GM18526 (cell line): ENCODE measurements around the gene ZNF580.
A peak's percentile ranks its signal among the peaks of the same experiment; 100 is the strongest.

ENCODE experiments used
- POLR2A ChIP-seq: IDR thresholded peaks from 3 replicates; pipeline ENCODE4 v1.6.1; 2011; ENCODE audit not compliant: insufficient read length; ENCODE audit errors: extremely low read depth

ZNF580 gene

DNA sequence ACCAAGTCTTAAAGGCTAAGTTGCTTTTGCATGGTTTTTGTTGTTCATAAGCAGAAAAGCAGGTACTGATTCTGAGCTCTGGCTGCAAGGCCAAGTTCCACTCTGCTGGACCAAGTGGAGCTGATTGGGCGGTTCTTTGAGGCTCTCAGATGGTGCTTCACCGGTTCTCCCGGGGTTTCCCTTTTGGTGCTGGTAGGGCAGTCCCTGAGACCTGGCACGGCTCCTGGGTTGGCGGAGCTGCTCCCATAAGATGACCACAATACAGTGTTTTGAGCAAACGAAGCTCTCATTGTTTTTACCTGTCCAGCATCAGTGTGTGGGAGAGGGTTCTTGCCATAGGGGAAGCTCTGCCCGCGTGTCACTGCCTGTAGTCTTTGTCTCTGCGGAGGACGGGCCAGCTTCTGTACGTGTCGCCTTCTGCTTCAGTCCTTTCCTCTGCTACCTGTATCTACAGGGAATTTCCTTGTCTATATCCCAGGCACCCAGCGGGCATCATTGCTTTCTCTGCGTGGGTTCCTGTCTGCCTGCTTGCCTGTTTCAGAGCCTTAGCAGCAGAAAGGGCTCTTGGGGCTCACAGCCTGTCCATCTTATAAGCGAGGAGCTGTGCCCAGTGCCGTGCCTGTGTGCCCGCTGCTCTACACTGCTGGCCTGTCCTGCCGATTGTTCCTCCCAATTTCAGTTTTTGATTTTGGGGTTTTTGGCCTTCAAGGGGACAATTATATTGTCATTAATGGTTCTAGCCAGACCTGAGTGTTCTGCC, 16.4 kb downstream of the ZNF580 start:
- no peak for TF ChIP-seq POLR2A

DNA sequence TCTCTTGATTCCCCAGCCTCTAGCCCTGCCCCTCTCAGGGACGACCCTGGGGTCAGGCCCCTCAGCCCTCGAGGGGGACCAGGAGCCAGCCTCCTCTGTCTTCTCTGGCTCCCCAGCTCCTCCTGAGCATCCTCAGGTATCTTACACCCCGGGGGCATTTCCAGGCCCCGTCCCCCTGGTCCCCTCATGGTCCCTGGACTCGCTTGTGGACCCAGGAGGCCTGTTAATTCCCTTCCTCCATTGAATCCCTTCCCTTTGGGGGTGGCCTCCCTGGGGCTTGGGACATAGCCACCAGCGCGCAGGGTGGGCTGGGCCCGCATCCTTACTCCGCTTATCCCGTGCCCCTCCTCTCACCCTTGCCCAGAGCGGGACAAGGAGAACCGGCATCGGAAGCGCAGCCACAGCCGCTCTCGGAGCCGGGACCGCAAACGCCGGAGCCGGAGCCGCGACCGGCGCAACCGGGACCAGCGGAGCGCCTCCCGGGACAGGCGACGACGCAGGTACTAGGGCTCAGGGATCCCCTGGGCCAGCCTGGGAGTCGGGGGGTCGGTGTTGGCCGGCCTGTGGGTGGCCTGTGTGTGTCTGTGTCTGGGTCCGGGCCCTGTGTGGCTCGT, 18.2 kb downstream of the ZNF580 start:
- TF ChIP-seq POLR2A: no peak

DNA sequence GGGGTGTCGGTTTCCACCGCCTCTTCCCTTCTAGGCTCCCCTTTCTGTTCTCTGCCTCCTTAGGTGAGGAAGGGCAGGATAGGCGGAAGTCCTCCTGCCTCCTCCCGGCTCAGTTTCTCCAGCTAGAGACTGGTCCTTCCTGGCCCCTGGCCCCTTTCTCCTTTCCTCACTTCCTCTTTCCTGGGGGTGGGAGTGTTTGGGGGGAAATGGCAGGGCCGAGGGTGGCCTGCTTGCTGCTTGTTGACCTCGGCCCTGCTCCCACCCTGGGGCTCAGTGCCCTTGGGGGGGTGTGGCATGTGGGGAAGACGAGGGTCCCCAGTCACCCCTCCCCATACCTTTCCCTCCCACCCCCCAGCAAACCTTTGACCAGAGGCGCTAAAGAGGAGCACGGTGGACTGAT, 19.0 kb downstream of the ZNF580 start:
- TF ChIP-seq POLR2A: no peak

DNA sequence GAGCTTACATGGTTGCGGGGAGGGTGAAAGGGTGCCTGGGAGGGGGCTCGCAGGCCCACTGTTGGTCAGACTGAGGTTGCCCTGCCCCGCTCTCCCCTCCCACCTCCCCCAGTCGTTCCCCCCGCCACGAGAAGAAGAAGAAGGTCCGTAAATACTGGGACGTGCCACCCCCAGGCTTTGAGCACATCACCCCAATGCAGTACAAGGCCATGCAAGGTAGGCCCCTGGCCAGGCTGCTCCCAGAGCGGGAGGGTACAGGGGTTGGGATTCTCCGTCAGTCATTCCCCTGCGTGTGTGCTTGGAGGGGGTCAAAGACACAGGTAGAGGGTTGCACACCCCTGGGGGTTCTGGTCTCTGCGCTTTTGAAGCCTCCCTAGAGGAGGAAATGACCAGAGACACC, 19.6 kb downstream of the ZNF580 start:
- TF ChIP-seq POLR2A: no peak

DNA sequence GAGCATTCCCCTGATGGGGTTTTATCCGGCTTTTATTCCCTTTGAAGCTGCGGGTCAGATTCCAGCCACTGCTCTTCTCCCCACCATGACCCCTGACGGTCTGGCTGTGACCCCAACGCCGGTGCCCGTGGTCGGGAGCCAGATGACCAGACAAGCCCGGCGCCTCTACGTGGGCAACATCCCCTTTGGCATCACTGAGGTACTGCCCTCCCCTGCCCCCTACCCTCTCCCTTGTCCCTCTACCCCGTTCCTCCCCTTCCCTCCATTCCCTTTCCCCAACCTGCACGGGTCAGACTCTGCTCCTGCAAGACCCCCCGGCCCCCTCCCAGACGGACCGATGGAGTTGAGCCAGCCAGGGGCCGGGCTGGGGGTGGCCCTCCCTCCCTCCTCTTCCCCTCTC, 20.2 kb downstream of the ZNF580 start:
- TF ChIP-seq POLR2A: no peak

DNA sequence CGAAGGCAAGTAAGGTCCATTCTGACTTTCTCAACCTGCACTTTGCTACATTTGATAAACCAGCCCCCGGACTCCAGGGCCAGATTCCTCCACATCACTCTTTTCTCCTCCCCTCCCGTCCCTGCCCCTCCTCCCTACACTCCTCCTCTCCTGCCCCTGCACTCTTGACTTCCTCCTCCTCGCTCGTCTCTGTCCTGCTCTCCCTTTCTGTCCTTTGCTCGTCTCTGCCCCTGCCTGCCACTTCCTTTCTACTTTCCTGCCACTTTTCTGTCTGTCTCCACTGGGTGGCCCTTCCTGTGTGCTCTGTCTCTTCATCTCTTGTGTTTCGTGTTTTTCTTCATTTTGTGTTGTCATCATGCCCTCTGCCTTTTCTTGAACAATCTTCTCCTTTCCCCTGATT, 21.0 kb downstream of the ZNF580 start:
- no peak for TF ChIP-seq POLR2A

DNA sequence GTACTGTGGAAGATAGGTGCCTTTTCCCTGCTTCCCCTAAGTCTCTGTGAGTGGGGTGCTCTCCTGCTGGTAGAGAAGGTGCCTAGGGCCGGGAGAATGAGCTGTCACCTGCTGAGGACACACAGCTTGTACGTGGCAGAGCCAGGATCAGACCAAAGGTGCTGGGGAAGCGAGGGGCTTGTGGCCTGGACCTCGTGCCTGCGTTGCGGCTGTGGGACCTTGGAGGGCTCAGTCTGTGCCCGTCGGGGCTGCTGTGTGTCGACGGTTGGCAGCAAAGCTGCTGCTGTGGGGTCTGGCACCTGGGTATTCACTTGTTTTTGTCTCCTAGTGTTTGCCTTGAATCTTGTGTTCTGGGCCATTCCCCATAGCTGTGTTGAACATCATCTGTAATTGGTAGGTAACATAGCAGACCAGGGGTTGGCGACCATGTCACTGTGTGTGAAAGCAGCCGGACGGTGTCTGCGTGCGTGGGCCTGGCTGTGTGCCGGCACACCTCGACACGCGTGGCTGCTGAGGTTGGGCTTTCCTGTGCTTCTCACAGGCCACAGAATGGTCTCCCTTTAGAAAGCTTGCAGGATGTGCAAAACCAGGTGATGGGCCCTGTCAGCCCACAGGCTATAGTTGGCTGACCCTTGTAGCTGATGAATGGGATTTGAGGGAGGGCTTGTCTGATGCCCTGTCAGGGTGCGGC, 23.2 kb downstream of the ZNF580 start:
- TF ChIP-seq POLR2A: no peak

DNA sequence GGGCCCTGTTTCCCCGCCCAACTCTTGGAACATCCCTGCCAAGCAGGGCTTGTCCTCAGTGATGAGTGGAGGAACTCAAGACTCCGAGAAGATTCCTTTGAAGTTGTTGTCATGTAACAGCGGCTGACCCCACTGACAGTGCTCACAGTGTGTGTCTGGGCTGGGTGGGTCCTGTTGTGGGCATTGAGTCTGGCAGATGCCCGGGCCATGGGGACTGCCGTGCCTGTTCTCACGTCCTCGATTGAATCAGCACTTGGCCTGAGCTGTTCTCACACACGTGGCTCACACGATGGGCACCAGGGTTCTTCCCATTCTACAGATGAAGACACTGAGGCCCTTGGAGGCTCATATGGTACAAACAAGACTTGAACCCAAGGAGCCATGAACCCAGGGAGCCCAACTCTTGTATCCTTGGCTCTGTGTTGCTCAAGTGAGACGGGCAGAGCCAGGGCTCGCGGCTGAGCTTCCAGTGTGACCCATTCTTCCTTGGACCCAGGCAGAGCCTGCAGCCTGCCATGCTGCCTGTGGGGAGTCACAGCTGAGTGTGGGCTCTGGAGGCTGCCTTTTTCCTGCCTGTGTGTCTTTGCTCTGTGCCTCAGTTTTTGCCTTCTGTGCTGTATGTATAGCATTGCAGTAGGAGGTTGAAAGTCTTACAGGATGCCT, 25.7 kb downstream of the ZNF580 start:
- no peak for TF ChIP-seq POLR2A

DNA sequence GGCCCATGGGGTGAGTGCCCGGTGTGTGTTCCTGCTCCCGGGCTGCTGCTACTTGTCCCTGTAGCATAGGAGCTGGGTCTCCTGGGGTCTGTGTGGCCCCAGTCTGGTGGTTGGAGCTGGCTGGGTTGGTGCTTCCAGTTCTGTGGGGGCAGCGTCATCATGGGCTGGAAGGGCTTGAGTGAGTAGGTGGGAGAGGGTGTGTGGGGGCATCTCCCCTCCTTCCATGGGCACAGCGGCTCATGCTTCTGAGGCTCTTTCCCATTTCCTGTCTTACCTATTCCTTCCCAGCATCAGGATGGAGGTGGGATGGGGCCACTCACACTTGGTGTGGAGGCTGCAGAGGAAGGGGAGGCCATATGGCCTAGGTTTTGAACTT, 26.2 kb downstream of the ZNF580 start:
- no peak for TF ChIP-seq POLR2A

DNA sequence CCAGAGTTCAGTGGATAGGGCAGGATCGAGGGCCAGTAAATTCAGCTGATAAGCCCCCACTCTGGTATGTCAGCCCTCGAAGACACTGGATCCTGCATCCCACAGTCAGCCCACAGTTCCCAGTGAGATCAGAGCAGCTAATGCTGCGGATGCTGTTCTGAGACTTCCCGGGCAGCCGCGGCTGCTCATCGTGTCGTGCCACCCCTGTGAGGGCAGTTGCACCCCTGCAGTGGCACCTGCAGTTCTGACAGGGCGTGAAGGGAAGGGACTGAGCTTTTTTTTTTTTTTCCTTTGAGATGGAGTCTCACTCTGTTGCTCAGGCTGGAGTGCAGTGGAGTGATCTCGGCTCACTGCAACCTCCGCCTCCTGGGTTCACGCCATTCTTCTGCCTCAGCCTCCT, 26.7 kb downstream of the ZNF580 start:
- TF ChIP-seq POLR2A: no peak

DNA sequence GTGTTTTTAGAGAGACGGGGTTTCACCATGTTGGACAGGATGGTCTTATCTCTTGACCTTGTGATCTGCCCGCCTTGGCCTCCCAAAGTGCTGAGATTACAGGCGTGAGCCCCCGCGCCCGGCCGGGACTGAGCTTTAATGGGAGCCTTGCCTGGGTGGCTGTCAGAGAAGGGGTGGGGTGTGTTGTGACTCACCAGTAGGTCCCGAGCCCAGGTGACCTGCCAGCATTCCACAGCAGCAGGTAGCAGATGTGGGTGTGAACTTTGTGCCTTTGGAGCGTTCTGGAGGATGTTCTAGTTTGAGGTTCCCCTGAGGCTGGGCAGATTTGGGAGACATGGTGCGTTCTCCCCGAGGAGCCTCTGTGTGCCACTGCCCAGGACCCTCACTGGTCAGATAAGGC, 27.2 kb downstream of the ZNF580 start:
- no peak for TF ChIP-seq POLR2A

DNA sequence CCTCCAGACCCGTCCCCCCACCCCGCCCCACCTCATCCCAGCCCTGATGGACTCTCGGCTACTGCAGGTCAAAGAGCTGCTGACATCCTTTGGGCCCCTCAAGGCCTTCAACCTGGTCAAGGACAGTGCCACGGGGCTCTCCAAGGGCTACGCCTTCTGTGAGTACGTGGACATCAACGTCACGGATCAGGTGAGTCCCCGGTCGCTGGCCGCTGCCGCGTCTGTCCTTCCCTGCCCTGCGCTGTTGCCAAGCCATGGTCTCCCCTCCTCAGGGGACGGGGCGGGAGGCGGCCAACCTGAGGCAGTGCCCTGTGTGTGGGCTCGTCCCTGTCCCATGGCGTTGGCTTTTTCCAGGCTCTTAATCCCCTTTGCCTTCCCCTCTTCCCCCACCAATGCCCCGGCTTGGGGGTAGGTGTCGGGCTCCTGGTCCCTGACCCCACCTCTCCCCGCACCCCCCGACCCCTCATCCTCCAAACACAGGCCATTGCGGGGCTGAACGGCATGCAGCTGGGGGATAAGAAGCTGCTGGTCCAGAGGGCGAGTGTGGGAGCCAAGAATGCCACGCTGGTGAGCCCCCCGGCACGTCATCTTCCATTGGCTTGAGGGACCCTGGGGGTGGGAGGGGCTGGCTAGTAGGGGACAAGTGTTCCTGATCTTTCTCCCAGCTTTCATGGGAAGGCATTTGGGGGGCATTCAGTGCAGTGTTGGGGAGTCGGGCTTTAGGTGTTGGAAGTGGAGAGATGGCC, 28.0 kb downstream of the ZNF580 start:
- TF ChIP-seq POLR2A: no peak

DNA sequence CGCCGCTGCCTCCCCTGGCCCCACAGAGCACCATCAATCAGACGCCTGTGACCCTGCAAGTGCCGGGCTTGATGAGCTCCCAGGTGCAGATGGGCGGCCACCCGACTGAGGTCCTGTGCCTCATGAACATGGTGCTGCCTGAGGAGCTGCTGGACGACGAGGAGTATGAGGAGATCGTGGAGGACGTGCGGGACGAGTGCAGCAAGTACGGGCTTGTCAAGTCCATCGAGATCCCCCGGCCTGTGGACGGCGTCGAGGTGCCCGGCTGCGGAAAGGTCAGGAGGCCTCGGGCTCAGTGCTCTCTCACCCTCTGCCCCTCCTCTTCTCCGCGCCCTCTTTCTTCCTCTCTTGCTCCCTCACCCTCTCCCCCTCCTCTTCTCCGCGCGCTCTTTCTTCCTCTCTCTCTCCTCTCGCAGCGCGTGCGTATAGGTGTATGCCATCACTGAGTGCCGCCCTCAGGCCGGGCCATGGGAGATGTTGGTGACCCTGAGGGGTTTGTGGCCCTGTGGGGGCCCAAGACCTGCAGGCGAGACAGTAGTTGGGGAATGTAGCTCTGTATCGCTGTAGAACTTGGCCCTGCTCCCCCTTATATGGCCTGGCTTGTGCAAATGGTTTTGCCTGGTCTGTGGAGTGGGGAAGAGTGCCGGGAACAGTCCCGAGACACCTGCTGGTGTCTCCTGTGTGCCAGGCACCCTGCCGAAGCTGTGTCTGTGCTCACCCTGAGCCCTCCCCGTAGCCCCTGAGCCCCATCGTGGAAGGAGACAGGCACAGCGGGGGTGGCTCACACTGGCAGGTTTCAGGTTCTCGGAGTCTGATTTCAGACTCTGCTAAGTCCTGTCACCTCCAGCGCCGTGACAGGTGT, 28.8 kb downstream of the ZNF580 start:
- peak; percentile 10 for TF ChIP-seq POLR2A
